ENCODE data around the gene NHERF2.

Gene NHERF2

GRCh38 chr16:2026461-2027023, at the start of gene NHERF2:
TSS of gene NHERF2 (plus strand) at chr16:2026902. CDS start at chr16:2027006, 104 bp downstream.
- no peak for DNase-seq

DNA sequence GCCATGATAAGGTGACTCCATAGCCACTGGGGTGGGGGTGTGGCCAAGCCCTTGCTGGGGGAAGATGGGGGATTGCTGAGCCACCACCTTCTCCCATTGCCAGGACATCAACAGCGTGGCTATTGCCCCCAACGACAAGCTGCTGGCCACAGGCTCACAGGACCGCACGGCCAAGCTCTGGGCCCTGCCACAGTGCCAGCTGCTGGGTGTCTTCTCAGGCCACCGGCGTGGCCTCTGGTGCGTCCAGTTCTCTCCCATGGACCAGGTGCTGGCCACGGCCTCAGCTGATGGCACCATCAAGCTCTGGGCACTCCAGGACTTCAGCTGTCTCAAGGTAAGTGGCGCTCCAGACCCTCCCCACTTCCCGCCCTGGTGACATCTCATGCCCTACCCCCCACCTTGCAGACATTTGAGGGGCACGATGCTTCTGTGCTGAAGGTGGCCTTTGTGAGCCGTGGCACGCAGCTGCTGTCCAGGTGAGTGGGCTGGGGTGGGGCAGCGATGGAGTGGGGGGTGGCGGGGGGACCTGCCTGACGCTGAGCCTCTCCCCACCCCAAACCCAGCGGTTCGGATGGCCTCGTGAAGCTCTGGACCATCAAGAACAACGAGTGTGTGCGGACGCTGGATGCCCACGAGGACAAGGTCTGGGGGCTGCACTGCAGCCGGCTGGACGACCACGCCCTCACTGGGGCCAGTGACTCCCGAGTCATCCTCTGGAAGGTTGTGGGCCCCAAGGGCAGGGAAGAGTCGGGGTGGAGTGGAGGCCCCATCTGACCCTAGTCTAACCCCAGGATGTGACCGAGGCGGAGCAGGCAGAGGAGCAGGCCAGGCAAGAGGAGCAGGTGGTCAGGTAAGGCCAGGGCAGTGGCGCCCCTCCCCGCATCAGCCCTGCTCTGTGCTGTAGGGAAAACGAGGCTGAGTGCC, 49.5 kb upstream of the NHERF2 start:
- DNase-seq, result no peak

DNA sequence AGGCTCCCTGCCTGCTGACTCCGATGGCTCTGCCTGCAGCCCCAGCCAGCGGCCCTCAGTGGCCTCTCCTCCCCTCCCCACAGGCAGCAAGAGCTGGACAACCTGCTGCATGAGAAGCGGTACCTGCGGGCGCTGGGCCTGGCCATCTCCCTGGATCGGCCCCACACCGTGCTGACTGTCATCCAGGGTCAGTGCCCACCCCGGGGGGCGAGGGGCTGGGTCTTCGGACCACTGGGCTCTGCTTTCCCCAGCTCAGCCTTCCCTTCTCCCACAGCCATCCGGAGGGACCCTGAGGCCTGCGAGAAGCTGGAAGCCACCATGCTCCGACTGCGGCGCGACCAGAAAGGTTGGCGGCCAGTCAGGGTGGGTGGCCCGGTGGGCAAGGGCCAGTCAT, 48.8 kb upstream of the NHERF2 start:
- no peak for DNase-seq

GRCh38 chr16:1978476-1979120, 48.1 kb upstream of the NHERF2 start:
- no peak for DNase-seq

- no peak for DNase-seq
Measured at GRCh38 chr16:1979271-1980029, 47.3 kb upstream of the NHERF2 start.

DNA sequence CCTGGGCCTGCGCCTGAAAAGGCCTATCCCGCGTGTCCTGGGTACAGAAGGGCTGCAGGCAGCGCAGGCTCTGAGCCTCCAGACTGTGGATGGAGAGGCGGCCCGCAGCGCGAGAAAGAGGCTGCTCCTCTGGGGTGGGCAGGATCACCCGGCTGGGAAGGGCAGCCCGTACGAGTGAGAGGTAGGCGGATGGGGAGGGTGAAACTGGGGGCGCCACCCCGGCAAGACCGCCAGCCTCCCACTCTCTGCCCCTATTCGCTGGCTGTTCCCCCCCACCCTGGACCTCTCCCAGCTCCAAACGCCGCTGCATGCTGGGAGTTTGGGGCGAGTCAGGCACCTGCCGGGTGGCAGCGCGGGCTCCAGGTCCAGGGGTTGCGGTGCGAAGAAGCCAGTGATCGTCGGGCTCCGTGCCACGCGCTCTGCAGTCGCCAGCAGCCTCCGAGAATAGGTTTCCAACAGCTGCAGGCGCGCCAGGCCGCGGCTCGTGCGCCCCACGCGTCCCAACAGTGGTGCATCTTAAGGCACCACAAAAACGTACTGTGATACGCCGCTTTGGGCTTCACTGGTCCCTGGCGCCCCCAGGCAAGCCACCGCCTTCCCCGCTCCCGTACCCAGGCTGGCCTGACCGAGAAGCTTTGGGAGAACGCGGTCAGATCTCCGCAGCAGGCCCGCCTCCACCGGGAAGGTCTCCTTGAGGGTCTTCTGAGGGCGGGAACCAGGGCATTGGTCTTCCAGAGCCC, 46.5 kb upstream of the NHERF2 start:
- no peak for DNase-seq

GRCh38 chr16:1980770-1981087, 46.0 kb upstream of the NHERF2 start:
- no peak for DNase-seq

- DNase-seq, result no peak
Measured at GRCh38 chr16:1981398-1981836, 45.3 kb upstream of the NHERF2 start, which contains the start of gene NOXO1. TSS of gene NOXO1 (minus strand) at chr16:1981469. CDS start at chr16:1981179, 290 bp downstream.

- no peak for DNase-seq
Measured at GRCh38 chr16:1982013-1982433, 44.7 kb upstream of the NHERF2 start.

GRCh38 chr16:1982991-1983543, 43.6 kb upstream of the NHERF2 start:
- no peak for DNase-seq

DNA sequence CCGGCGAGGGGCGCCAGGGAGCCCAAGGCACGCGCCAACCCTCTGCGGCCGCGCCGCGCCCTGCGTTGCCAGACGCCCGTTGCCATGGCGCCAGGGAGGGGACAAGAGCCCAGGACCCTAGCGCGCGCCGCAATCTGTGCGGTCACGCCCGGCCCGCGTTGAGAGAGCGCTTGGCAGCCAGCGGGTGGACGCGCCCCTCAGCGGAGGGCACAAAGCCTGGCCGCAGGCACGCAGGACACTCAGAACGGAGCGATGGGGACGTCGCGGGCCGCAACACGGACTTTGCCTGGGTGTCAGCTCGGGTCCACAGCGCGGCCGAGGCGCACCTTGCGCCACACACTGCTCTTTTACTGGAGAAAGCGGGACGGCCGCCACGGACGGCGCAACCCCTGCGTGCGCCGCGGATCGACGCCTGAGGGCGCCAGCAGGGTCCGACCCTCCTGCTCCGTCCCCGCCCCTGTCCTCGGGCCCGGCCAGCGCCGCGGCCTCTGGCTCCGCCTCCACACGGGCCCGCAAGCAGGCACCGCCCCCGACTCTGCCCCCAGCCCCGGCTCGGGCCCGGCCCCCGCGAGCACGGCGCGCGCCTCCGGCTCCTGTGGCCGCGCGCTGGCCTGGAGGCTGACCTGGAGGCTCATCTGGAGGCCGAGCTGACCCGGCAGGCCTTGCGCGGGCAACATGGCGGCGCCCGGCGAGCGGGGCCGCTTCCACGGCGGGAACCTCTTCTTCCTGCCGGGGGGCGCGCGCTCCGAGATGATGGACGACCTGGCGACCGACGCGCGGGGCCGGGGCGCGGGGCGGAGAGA, 43.0 kb upstream of the NHERF2 start, which contains the start of gene GFER:
TSS of gene GFER (plus strand) at position 650 of the 803 bp plus-strand sequence. CDS start at position 676, 26 bp downstream.
- peak; percentile 79 for DNase-seq

GRCh38 chr16:1984347-1985225, 42.1 kb upstream of the NHERF2 start:
- no peak for DNase-seq

DNA sequence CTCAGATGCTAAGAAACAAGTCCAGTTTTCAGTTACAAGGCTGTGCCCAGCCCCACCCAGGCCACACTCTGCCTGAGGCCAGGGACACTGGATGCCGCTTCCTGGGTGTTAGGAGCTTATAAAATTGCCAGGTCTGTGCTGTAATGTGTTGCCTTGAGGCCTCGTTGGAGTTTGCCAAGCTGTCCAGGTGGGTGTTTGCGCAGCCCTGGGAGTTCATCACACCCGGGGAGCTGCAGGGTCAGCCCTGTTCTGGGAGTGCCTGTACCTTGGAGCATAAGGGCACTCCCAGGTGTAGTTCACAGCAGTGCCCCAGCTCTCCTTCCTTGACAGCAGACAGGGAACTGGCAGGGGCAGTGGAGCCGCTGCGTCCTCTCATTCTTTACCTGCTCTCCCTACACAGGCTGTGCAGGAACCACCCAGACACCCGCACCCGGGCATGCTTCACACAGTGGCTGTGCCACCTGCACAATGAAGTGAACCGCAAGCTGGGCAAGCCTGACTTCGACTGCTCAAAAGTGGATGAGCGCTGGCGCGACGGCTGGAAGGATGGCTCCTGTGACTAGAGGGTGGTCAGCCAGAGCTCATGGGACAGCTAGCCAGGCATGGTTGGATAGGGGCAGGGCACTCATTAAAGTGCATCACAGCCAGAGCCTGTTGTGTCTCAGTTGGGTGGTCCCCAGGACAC, 41.1 kb upstream of the NHERF2 start:
- no peak for DNase-seq

DNA sequence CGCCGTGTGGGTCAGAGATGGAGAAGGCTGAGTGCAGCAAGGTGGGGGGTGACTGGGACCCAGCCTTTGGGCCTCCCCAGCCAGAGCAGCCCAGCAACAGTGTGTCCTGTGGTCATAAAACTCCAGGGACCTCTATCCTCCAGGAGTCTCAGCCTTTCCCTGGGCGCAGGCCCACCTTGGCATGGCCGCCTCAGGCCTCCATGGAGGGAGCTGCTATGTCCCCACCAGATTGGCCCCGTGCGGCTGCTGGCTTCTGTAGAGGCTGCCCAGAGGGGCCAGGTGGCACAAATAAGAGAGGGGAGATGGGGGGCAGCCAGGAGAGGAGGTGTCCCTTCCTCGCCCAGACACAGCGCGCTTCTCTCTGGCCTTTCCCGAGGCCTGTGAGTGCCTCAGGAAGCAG, 39.5 kb upstream of the NHERF2 start:
- no peak for DNase-seq

- no peak for DNase-seq
Measured at GRCh38 chr16:1989209-1990100, 37.2 kb upstream of the NHERF2 start, which contains the start of gene SYNGR3. TSS of gene SYNGR3 (plus strand) at chr16:1989970. CDS start at chr16:1990103, 133 bp downstream.

- DNase-seq, result no peak
Measured at GRCh38 chr16:1990101-1990350, 36.7 kb upstream of the NHERF2 start.

DNA sequence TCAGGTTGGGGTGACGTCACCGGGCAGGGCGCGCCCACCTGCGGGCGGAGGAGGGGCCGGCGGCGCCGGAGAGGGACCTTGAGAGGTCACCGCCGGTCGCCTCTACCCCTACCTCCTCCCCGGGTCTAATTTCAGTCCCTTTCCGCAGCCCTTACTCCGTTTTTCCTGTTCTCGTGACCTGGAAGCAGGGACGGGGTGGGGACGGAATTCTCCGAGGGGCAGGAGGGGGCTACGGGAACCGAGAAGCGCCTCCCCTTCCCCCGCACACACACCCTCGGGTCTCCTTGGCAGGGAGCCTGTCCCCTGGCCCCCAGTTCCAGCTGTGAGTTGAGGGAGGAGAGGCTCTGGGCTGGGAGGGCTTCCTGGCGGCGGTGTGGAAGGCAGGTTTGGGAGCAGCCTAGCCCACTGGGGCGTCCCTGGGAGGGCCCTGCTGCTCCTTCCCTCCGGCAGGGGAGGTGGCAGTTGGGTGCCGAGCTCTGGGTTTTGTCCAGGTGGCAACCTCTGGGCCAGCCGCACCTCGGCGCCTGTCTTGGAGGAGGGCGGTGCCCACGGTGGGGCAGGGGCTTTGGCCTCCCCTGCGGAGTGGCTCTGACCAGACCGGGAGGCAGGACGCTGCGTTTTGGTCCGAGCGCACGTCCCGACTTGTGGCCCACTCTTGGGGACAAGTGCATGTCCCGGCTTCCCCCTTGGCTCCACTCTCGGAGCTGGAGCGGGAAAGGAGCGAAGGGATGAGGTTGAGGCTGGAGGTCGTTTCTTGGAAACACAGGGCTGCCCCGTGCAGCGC, 36.2 kb upstream of the NHERF2 start:
- DNase-seq, result no peak

DNA sequence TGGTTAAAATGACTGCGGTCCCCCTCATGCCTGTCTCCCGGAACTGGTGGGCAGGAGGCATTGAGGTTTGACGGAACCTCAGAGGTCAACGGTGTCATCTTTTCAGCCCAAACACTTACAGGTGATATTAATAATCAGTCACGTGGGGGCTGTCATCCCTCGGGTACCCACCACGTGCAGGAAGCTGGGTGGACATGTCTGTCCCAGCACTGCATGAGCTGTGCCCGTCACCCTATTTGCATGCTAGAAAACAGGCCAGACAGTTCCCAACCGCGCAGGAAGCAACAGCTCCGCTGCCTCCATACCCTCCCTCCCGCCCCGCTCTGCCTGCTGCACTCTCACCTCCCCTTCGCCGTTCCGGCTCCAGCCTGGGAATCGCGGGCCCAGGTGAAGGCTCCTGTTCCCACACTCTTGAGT, 35.6 kb upstream of the NHERF2 start:
- DNase-seq, result no peak
